ENCODE measurements around the gene AMBP.

The AMBP gene

GRCh38 chr9:114059047-114059803 is 18.9 kb downstream of the AMBP start:
- no peak for TF ChIP-seq CTCF (conservative IDR thresholded peaks at IDR 0.05; ENCODE audit: low read length)
- DNase-seq (ENCODE audit: low read depth), result no peak
- no peak overlapping the region for H3K4me3 ChIP-seq (ENCODE audit: low read length)

GRCh38 chr9:114058688-114059046 is 19.4 kb downstream of the AMBP start:
- DNase-seq (ENCODE audit: low read depth), result no peak
- no peak for TF ChIP-seq CTCF (conservative IDR thresholded peaks at IDR 0.05; ENCODE audit: low read length)
- no peak overlapping the region for H3K4me3 ChIP-seq (ENCODE audit: low read length)

- H3K4me3 ChIP-seq (ENCODE audit: low read length), result no peak overlapping the region
- no peak for TF ChIP-seq CTCF (conservative IDR thresholded peaks at IDR 0.05; ENCODE audit: low read length)
- no peak for DNase-seq (ENCODE audit: low read depth)
These were observed 20.8 kb downstream of the AMBP start for GRCh38 chr9:114057161-114057885.

- no peak for DNase-seq (ENCODE audit: low read depth)
- no peak for TF ChIP-seq CTCF (conservative IDR thresholded peaks at IDR 0.05; ENCODE audit: low read length)
- H3K4me3 ChIP-seq (ENCODE audit: low read length), result no peak overlapping the region
These were observed 21.6 kb downstream of the AMBP start for GRCh38 chr9:114056527-114056926.

- no peak for DNase-seq (ENCODE audit: low read depth)
- TF ChIP-seq CTCF (conservative IDR thresholded peaks at IDR 0.05; ENCODE audit: low read length), result no peak
- H3K4me3 ChIP-seq (ENCODE audit: low read length), result no peak overlapping the region
These were observed 22.2 kb downstream of the AMBP start for GRCh38 chr9:114055894-114056293.

- TF ChIP-seq CTCF (conservative IDR thresholded peaks at IDR 0.05; ENCODE audit: low read length), result no peak
- H3K4me3 ChIP-seq (ENCODE audit: low read length), result no peak overlapping the region
- no peak for DNase-seq (ENCODE audit: low read depth)
These were observed 23.0 kb downstream of the AMBP start for GRCh38 chr9:114055061-114055460.

- TF ChIP-seq CTCF (conservative IDR thresholded peaks at IDR 0.05; ENCODE audit: low read length), result no peak
- DNase-seq (ENCODE audit: low read depth), result no peak
- no peak overlapping the region for H3K4me3 ChIP-seq (ENCODE audit: low read length)
These were observed 23.9 kb downstream of the AMBP start for GRCh38 chr9:114054191-114054690.
